HG03097 (cell line): Measurements from ENCODE around the gene EFEMP2.
"Not testable (repeated sequence)": the region's sequence is repeated elsewhere in the genome, so short reads cannot be mapped to it uniquely, and the experiment has no call there.

Experiments used
- ATAC-seq: cut with Tn5 transposase; IDR thresholded peaks from one replicate; pipeline ENCODE4 v1.9.1; 2021; ENCODE audit not compliant: unreplicated experiment, low FRiP score

Gene EFEMP2

GRCh38 chr11:65856689-65857499 lies 15.7 kb downstream of the EFEMP2 start:
- peak; percentile 20 for ATAC-seq

GRCh38 chr11:65855927-65856363 lies 16.7 kb downstream of the EFEMP2 start:
- no peak for ATAC-seq

- no peak for ATAC-seq
Observed at GRCh38 chr11:65854852-65855837, 17.5 kb downstream of the EFEMP2 start.

- ATAC-seq, result no peak
Observed at GRCh38 chr11:65854161-65854592, 18.4 kb downstream of the EFEMP2 start.

- ATAC-seq, result no peak
Observed at GRCh38 chr11:65853246-65853979, 19.2 kb downstream of the EFEMP2 start.

GRCh38 chr11:65852508-65853245 lies 19.9 kb downstream of the EFEMP2 start:
- no peak for ATAC-seq

- no peak for ATAC-seq
Observed at GRCh38 chr11:65851811-65852507, 20.6 kb downstream of the EFEMP2 start.

- no peak for ATAC-seq
Observed at GRCh38 chr11:65851083-65851579, 21.5 kb downstream of the EFEMP2 start.

- no peak for ATAC-seq
Observed at GRCh38 chr11:65850217-65851082, 22.1 kb downstream of the EFEMP2 start.

- ATAC-seq, result no peak
Observed at GRCh38 chr11:65849771-65850216, 22.8 kb downstream of the EFEMP2 start.

- no peak for ATAC-seq
Observed at GRCh38 chr11:65849366-65849765, 23.2 kb downstream of the EFEMP2 start.

GRCh38 chr11:65848693-65849092 lies 23.9 kb downstream of the EFEMP2 start:
- ATAC-seq, result not testable (repeated sequence)

- ATAC-seq, result no peak
Observed at GRCh38 chr11:65847746-65848145, 24.9 kb downstream of the EFEMP2 start.

- ATAC-seq, result no peak
Observed at GRCh38 chr11:65844231-65844872, 28.2 kb downstream of the EFEMP2 start.

GRCh38 chr11:65843811-65844210 lies 28.8 kb downstream of the EFEMP2 start:
- ATAC-seq, result no peak

GRCh38 chr11:65842144-65842543 lies 30.5 kb downstream of the EFEMP2 start:
- no peak for ATAC-seq

GRCh38 chr11:65834202-65834601 lies 38.4 kb downstream of the EFEMP2 start:
- ATAC-seq, result no peak
